Renal pelvis (tissue), 4 donors: ENCODE data around the gene SPON1. TPM values are rescaled to one million over a fixed set of nuclear protein-coding genes. Genes with fewer than 3 reads are reported as not detected.
A peak's percentile ranks its signal among the peaks of the same experiment; 100 is the strongest.
"Not testable (repeated sequence)": the region's sequence is repeated elsewhere in the genome, so short reads cannot be mapped to it uniquely, and the experiment has no call there.

Experiments
- DNase-seq: peaks from one replicate; pipeline ENCODE4 v3.0.0-alpha.2; 2013
- polyA plus RNA-seq, 3 donors: library from polyadenylated mRNA; unstranded; fragments of 120-200 nt; gene quantifications; one replicate each; pipeline ENCODE4 v1.2.1, GENCODE V29; 2013; ENCODE audit not compliant: insufficient read length in 3 of 3

Gene SPON1
- polyA plus RNA-seq, 3 donors: 57.4 to 71.8 (median 68.0) TPM

GRCh38 chr11:14027525-14027924, 65.0 kb downstream of the SPON1 start:
- DNase-seq: no peak

GRCh38 chr11:14029440-14029839, 66.9 kb downstream of the SPON1 start:
- no peak for DNase-seq

GRCh38 chr11:14029971-14030920, 67.7 kb downstream of the SPON1 start:
- no peak for DNase-seq

- not testable (repeated sequence) for DNase-seq
Observed at GRCh38 chr11:14035526-14035925, 73.0 kb downstream of the SPON1 start.

GRCh38 chr11:14036469-14036868, 73.9 kb downstream of the SPON1 start:
- no peak for DNase-seq

- no peak for DNase-seq
Observed at GRCh38 chr11:14041040-14041439, 78.5 kb downstream of the SPON1 start.

- DNase-seq: no peak
Observed at GRCh38 chr11:14041565-14041964, 79.0 kb downstream of the SPON1 start.

GRCh38 chr11:14042686-14043465, 80.4 kb downstream of the SPON1 start:
- DNase-seq: no peak

GRCh38 chr11:14044916-14045315, 82.4 kb downstream of the SPON1 start:
- no peak for DNase-seq

- no peak for DNase-seq
Observed at GRCh38 chr11:14045417-14045816, 82.9 kb downstream of the SPON1 start.

GRCh38 chr11:14052198-14052597, 89.7 kb downstream of the SPON1 start:
- no peak for DNase-seq

GRCh38 chr11:14054116-14055107, 91.9 kb downstream of the SPON1 start:
- no peak for DNase-seq

GRCh38 chr11:14055936-14056335, 93.4 kb downstream of the SPON1 start:
- no peak for DNase-seq

GRCh38 chr11:14058061-14058460, 95.5 kb downstream of the SPON1 start:
- no peak for DNase-seq

GRCh38 chr11:14059491-14059890, 97.0 kb downstream of the SPON1 start:
- peak; percentile 30 for DNase-seq

GRCh38 chr11:14061721-14062120, 99.2 kb downstream of the SPON1 start:
- no peak for DNase-seq

GRCh38 chr11:14065141-14065540, 102.6 kb downstream of the SPON1 start:
- no peak for DNase-seq

GRCh38 chr11:14065681-14066080, 103.2 kb downstream of the SPON1 start:
- DNase-seq: no peak

GRCh38 chr11:14067686-14068085, 105.2 kb downstream of the SPON1 start:
- no peak for DNase-seq

GRCh38 chr11:14070896-14071295, 108.4 kb downstream of the SPON1 start:
- no peak for DNase-seq

- no peak for DNase-seq
Observed at GRCh38 chr11:14073849-14074476, 111.4 kb downstream of the SPON1 start.
